Right lobe of liver (tissue), 4 donors: ENCODE data around the gene FIGN.

Experiments used
- CTCF ChIP-seq, 4 donors: fragments of 200-600 bp in 3 of 4; fragments of 450-650 bp in 1 of 4; IDR thresholded peaks; one replicate each; pipeline versions ENCODE4 v1.5.1 to v1.8.0; 2016 to 2022; ENCODE audit warnings: antibody characterized with exemption in 4 of 4, mild to moderate bottlenecking in 2 of 4
- POLR2A ChIP-seq: fragments of 450-650 bp; IDR thresholded peaks from one replicate; pipeline ENCODE4 v1.6.1; 2017; ENCODE audit warnings: antibody characterized with exemption, mild to moderate bottlenecking
- donor health status: DM: no; HTN: no; CAD: no.
- donor health status: DM: no; HTN: no; CAD: no.
- donor health status: DM: no; HTN: yes; CAD: no.

- TF ChIP-seq CTCF (IDR thresholded peaks at IDR 0.05) (no peak), POLR2A (no peak)
Measured at GRCh38 chr2:163719331-163719730, 16.5 kb downstream of the FIGN start.
